ENCODE results near the gene PHF2. TPM values are rescaled to one million over a fixed set of nuclear protein-coding genes. Genes with fewer than 3 reads are reported as not detected.

The PHF2 gene
- total RNA-seq, 1 donor from 2014 or later, result 7.3 TPM

DNA sequence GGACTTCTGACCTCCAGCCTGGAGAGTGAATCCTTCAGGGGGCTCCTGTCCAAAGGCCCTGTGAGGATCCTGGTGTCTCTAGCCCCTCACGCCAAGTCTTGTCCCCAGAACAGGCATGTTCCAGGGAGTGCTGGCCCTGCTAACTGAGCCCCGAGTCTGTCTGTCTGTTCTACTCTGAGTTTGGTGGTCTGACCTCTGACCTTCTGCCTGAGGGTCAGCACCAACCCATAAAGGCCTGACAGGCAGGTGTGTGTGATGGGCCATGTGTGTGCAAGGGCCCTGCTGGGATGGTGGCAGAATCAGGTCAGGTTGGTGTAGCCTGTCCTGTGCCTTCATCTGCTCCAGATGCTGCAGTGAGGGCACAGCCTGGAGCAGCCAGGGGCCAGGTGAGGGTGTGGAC is 46.3 kb downstream of the PHF2 start:
- ATAC-seq, result no peak
- no peak for DNase-seq (ENCODE audit: low spot score)

DNA sequence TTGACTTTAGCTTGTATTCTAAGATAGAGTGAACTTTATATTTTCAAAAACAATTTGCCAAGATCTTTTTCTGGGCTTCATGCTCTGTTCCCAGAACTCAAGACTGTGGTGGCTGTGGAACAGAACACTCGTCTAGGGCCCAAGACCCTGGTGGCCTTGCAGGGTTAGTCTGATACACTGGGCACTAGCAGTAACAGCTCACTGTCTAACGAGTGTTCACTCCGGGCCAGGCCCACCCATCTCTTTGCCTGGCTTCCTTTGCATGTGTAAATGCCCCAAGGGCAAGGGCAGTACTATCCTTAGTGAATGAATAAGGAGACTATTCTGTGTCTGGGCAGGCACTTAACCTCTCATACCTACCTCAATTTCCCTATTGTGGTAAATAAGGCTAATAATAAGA is 47.4 kb downstream of the PHF2 start:
- DNase-seq (ENCODE audit: low spot score) (no peak), ATAC-seq (no peak)

DNA sequence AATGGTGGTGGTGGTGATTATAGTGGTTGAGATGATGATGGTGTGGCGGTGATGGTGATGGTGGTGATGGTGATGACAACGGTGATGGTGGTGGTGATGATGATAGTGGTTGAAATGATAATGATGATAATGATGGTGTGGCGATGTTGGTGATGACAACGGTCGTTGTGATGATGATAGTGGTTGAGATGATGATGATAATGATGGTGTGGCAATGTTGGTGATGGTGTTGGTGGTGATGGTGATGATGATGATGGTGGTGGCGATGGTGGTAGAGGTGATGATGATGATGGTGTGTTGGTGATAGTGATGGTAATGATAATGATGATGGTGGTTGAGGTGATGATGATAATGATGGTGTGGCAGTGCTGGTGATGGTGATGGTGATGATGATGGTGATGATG is 48.0 kb downstream of the PHF2 start:
- DNase-seq (ENCODE audit: low spot score) (no peak), ATAC-seq (no peak)

DNA sequence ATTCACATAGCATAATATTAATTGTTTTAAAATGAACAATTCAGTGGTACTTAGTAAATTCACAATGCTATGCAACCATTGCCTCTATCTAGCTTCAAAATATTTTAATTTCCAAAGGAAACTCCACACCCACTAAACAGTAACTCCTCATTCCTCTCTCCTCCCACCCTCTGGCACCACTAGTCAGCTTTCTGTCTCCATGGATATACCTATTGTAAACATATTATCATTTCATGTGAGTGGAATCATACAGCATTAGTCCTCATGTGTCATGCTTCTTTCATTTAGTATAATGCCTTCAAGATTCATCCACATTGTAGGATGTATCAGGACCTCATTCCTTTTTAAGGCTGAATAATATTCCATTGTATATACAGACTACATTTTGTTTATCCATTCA is 48.6 kb downstream of the PHF2 start:
- no peak for DNase-seq (ENCODE audit: low spot score)

DNA sequence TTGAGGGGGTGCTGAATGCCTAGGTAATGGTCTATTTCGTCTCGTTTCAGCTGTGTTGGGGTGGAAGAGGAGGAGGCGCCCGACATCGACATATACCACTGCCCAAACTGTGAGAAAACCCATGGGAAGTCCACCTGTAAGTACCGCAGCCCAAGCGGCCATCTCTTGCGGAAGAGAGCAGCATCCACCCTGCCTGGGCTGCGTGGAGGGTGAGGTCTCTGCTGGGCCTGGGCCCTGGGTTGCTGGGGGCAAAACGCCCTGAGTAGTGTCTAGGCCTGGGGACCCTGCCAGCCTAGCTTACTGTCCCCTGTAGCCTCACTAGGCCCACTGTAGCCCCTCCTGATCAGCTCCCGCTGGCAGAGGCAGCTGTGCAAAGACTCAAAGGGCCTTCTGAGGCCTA is 53.5 kb downstream of the PHF2 start:
- no peak for DNase-seq (ENCODE audit: low spot score)

More for the DNA sequence above, 48.6 kb downstream of the PHF2 start:
- ATAC-seq, result no peak

DNA sequence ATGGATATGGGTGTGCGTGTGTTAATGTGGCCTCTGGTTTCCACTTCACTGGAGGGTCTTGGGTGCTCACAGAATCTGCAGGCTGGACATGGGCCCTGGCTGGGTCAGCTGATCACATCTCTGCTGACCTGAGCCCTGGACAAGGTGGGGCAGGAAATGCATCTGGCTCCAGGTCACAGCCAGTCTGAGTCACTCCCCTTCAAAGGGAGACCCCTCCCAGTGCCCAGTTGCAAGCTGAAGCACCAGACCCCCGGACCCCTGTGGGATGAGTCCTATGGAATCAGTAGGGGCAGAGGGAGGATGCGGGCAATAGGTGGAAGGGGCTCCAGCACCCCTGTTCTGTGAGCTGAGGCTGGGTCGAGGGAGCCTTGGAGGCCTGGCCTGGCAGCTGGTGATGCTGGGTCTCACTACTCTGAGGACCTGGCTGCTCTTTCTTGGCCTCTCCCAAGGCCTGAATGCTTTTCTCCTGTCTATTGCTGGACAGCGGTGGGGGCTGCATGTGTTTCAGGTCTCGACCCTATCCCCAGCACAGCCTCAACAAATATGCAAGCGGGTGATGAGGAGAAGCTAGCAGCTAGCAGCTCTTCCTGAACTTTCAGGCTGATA is 54.5 kb downstream of the PHF2 start:
- ATAC-seq (no peak), DNase-seq (ENCODE audit: low spot score) (no peak)

More for the DNA sequence above, 53.5 kb downstream of the PHF2 start:
- no peak for ATAC-seq

DNA sequence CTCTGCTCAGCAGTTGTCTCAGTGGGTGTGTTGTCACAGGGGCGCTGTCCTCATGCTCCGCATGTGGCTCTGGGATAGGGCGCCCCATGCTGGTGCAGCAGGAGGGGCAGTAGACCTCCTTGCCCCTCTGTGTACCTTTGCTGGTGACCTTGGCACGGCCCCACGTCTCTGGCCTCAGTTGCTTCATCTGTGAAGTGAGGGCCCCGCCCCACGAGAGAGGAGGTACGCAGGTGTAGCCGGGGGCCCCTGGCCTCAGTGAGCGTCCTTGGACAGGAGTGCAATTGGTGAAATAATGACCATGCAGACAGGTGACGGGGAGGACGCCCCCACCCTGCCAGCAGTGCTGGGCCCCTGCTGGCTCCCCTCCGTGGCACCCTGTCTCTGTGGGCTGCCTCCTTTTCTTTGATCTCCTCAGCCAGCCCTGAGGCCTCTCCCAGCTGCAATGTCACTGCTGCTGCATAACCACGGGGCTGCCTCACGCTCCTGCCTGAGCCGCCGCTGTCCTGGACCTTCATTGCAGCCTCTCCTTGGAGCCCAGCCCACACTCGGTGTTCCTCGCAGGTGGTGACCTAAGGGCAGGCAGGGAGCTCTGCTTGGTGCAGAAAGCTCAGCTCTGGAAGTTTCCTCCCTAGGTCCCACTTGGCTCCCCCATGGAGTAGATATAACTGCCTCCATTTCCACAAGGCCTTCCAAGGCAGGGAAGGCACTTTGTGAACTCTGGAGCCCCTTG is 57.3 kb downstream of the PHF2 start:
- DNase-seq (ENCODE audit: low spot score) (peak; percentile 41), ATAC-seq (no peak)

DNA sequence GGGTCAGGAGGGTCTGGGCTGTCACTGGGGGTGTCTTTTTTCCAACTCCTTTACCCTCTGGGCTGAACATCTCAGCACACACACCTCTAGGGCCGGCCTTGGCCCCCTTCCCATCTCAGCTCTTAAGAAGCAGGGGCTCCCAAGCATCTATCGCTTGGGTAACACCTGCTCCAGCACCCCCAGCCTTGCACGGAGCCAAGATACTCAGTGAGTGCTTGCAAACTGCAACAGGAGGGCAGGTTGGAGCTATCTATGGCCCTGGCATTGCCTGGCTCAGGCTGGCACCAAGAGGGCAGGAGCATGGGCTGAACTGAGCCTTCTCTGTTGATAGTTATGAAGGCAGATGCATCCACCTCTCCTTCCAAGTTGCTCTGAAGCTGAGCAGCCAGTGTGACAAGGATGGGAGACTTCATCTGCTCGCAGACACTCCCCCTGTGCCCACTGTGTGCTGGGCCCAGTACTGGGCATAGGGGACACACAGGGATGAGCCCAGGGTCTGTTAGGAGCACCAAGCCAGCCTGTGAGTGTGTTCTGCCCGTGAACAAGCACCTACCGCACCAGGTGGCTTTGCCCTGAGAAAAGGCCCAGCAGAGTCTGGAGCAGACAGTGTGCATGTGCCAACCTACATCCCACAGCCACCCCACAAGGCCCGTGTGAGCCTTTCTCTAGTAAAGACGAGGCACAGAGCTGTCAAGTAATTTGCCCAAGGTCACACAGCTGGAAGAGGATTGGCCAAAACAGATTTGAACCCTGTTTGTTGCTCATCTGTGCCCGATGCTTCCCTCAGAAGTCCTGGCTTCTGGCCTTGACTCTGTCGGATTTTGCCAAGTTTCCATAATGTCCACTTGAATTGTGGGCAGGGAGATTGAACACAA is 58.2 kb downstream of the PHF2 start:
- DNase-seq (ENCODE audit: low spot score) (no peak), ATAC-seq (peak; percentile 12)

DNA sequence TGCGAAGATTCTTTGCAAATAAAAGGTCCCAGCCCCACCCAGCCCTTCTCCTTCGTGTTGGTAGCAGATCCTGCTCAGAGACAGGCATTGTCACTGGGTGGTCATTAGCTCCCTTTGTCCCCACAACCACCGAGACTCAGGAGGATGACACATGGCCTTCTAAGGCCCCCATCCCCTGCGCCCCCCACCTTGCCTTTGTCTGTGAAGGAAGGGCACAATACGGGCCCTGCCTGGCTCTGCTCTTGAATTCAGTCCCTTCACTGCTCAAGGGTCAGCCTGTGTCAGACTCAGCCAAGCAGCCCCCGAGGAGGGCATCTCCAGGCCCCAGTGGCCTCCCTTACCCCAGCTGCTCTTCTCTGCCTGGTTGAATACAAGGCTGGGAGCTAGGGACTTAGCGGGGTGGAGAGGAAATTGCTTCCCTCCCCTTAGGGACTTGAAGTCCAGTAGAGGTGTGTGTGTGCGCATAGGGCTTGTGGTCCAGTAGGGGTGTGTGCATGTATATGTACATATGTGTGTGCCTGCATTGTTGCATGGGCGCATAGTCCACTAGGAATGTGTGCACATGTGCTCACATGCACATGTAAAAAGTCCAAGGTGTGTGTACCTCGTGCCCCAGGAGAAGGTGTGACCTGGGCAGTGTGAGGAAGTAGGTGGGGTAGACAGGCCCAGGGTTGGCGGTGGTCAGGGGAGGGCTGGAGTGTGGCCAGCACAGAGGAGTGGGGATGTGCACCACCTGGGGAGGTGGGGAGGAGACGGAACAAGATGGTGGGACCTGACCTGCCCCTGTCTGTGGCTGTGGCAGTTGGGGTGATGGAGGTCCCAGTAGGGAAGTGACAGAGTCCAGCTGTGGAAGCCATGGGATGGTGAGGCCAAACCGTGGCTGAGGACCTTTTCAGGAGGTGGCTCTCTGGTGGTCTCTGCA is 59.1 kb downstream of the PHF2 start:
- ATAC-seq (no peak), DNase-seq (ENCODE audit: low spot score) (no peak)

DNA sequence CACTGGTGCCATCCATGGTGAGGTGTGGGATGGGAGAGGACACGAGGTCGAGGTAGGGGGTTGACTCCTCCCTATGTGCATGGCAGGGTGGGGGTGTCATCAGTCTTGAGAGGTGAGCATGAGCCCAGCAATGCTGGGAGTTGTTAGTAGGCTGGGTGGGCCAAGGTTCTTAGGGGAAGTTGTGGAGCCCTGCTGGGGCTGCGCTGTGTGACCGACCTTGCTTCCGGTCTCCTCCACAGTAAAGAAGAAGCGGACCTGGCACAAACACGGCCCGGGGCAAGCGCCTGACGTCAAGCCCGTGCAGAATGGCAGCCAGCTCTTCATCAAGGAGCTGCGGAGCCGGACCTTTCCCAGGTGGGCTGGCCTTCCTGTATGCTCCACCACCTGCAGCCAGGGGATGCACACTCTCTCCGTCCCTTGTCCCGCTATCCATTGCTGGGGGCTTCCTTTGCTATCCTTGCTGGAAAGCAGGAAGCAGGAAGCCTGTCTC is 59.8 kb downstream of the PHF2 start:
- ATAC-seq (no peak), DNase-seq (ENCODE audit: low spot score) (no peak)

DNA sequence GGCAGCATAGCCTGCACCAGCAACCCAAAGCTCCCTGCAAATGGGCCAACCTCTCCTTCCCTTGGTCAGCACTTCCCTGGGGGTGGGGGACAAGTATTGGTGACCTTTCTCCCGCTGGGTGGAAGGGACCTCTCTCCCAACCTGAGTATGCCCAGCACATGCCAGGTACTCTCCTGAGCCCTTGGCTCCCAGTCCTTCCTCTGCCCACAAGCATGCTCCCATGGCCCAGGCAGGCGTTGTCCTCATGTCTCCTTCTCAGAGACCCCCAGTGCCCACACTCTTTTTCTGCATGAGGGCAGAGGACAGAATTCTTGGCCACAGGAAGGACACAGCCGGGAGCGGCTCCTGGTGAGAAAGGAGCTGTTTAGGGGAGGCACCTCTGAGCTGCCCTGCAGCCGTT is 60.3 kb downstream of the PHF2 start:
- ATAC-seq, result no peak
- peak; percentile 38 for DNase-seq (ENCODE audit: low spot score)

DNA sequence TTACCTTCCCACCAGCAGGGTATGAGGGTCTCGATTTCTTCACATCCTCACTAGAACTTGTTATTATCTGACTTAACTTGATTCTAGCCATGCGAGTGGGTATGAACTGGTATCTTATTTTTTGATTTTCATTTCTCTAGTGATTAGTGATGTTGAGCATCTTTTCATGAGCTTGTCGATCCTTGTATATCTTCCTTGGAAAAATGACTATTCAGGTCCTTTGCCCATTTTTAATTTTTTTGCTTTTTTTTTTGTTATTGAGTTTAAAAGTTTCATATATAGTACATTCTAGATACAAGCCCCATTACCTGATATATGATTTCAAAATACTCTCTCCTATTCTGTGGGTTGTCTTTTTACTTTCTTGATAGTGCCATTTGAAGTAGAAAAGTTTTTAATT is 61.5 kb downstream of the PHF2 start:
- no peak for ATAC-seq
- DNase-seq (ENCODE audit: low spot score), result no peak

DNA sequence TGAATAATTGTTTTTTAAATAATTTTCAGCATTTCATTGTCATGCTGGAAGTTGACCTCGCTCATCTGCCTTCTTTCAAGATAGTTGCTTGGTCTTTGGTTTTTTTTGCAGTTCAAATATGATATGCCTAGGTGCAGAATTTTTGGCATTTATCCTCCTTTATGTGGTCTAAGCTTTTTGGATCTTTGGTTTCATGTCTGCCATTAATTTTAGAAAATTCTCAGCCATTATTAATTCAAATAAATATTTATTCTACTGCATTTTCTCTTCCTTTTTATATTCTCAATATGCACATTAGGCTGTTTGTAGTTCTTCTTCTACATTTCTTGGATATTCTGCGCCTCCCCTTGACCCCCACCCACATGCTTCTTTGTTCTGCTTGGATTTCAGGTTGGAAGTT is 63.6 kb downstream of the PHF2 start:
- DNase-seq (ENCODE audit: low spot score) (no peak), ATAC-seq (no peak)

DNA sequence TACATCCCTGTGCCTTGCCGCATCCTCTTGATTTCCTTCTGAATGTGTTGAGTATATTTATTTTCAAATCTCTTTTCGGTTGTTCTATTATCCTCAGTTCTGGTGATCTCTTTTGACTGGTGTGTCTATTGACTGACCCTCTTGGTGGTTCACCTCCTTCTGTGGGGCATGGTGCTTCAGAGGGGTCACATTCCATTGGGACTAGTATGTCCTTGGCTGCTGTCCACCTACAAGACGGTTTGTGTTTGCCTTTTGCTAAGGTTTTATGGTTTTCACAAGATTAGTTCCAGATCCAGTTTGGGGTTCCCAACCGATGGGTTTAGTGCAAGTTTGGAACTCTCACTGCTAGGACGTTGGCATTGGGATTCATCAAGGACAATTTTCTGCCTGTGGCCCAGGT is 66.6 kb downstream of the PHF2 start:
- ATAC-seq (no peak), DNase-seq (ENCODE audit: low spot score) (no peak)

DNA sequence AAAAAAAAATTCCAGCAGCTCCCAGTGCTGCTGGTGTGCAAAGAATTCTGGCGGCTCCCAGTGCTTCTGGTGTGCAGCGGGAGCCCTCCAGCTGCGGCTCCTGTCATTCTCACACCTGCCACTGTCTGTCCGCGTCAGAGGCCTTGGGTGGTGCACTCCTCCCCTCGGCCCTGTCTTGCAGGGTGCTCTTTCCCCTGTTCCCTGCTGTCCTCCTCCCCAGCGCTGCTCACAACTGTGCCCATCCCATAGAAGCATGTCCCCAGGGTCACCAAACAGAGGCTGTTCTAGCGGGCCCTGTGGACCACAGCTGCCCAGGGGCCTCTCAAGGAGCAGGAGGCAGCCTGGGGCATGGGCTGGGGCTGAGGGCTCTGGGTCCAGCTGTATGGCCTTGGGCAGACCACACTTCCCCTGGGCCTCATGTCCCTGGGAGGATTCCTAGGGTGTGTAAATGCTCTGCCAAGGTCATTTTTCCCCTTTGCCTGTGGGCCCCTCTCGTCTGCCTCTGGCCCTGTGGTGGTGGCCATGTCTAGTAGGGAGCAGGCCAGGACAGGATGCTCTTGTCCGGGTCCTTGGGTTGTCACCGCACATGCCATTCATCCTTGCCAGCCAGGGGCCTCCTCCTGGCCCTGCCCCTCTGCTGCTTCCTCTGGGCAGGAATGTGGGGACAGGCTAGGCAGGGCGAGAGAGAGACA is 68.2 kb downstream of the PHF2 start:
- ATAC-seq, result no peak
- no peak for DNase-seq (ENCODE audit: low spot score)

DNA sequence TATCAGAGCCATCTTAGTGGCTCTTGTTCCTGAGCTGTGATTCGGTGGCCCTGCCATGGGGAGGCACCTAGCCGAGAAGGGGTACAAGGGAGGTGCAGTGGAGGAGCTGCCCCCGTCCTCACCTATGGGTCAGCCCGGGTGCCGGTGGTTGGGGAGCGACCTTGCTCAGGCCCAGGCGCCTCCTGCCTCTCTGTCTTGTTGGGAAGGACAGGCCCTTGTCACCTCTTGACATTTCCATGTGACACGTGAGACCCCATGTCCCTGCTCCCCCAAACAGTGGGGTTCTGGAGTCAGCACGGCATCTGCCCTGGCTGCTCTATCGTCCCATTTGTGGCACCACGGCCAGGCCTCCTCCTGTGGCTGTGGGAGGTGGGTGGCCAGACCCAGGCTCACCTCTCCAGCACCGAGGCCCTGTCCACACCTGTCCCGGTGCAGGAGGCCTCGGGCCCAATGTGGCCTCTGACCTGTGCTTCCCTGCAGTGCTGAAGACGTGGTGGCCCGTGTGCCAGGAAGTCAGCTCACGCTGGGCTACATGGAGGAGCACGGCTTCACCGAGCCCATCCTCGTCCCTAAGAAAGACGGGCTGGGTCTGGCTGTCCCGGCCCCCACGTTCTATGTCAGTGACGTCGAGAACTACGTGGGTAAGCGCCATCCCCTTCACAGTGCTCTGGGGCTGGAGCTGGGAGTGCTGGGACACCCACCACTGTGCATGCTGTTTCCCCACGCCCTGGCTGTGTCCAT is 68.9 kb downstream of the PHF2 start:
- ATAC-seq, result no peak
- DNase-seq (ENCODE audit: low spot score), result peak; percentile 41

DNA sequence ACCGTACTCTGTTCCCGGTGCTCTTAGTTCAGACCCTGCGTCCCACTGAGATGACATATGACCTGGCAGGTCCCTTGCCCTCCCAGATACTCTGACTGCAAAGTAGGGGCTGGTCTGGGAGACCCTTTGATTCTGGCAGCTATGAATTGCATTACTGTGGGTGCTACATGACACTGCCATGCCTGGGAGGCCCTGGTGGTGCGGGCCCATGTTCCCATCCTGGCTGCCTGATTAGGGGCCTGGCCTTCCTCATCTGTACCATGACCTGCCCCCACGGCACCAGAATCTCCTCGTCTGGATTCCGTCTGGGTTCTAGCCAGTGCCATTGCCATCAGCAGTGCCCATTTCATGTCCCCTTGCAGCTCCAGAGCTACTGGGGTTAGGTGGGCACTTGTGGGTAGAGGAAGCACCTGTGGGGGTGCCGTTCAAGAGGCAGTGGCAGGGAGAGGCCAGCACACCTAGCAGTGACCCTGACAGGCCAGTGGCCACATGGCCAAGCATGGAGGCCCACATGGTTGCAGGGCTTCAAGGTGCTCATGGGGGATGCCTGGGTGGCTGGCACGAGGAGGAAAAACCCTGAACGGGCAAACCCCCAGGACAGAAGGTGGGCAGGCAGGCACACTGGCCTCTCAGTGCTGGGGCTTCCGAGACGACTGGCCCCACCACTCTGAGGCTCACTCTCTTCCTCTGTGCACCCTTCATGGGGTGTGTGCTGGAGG is 69.7 kb downstream of the PHF2 start:
- DNase-seq (ENCODE audit: low spot score) (no peak), ATAC-seq (no peak)

DNA sequence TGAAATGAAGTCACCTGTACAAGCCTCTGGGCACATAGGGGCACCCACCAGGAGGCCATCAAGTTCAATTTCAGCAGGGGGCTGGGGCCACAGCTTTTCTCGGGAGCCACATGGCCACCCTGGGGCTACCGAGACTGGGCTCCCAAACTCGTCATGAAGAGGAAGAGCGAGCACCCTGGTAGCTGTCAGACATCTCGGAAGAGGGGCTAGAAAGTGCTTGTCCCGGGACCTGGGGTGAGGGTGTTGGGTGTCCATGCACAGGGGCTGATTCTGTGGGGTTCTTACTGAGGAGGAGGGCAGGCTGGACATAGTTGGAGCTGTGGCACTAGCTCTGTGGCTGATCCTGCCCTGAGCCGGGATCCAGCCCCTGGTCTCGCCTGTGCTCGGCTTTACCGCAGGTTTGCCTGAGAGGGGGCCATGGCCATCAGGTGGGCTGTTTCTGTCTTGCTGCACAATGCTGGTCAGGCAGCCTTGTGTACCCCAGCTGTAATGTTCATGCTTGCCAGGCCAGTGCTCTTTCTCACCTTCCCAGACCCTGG is 70.3 kb downstream of the PHF2 start:
- DNase-seq (ENCODE audit: low spot score) (no peak), ATAC-seq (no peak)
